HG03354 (cell line): ENCODE results near the gene SRSF11.
"Not testable (repeated sequence)": the region's sequence is repeated elsewhere in the genome, so short reads cannot be mapped to it uniquely, and the experiment has no call there.

Experiments used
- ATAC-seq: cut with Tn5 transposase; IDR thresholded peaks from one replicate; pipeline ENCODE4 v1.9.1; 2021; ENCODE audit warnings: mild to moderate bottlenecking; ENCODE audit not compliant: unreplicated experiment, poor library complexity, severe bottlenecking

SRSF11 gene, protein sequence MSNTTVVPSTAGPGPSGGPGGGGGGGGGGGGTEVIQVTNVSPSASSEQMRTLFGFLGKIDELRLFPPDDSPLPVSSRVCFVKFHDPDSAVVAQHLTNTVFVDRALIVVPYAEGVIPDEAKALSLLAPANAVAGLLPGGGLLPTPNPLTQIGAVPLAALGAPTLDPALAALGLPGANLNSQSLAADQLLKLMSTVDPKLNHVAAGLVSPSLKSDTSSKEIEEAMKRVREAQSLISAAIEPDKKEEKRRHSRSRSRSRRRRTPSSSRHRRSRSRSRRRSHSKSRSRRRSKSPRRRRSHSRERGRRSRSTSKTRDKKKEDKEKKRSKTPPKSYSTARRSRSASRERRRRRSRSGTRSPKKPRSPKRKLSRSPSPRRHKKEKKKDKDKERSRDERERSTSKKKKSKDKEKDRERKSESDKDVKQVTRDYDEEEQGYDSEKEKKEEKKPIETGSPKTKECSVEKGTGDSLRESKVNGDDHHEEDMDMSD

GRCh38 chr1:70221238-70222121 is at the start of gene SRSF11:
TSS of gene SRSF11 (plus strand) at chr1:70221380. CDS start at chr1:70221637, 257 bp downstream.
- ATAC-seq = peak; percentile 96

DNA sequence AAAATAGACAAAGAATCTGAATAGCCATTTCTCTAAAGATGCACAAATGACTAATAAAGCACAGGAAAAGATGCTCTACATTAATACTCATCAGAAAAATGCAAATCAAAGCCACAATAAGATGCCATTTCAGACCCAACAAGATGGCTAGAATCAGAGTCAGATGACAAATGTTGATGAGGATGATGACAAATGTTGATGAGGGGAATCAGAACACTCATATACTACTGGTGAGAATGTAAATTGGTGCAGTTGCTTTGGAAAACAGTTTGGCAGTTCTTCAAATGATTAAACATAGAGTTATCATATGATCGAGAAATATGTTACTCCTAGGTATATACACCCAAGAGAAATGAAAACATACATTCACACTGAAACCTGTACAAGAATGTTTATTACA is 49.7 kb upstream of the SRSF11 start:
- ATAC-seq = no peak

DNA sequence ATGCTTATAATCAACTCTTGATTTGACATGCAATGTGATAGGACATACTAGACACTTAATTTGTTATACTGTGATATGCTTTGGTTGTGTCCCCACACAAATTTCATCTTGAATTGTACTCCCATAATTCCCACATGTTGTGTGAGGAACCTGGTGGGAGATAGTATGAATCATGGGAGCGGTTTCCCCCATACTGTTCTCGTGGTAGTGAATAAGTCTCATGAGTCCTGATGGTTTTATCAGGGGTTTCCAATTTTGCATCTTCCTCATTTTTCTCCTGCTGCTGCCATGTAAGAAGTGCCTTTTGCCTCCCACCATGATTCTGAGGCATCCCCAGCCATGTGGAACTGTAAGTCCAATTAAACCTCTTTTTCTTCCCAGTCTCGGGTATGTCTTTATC is 36.0 kb upstream of the SRSF11 start:
- not testable (repeated sequence) for ATAC-seq

DNA sequence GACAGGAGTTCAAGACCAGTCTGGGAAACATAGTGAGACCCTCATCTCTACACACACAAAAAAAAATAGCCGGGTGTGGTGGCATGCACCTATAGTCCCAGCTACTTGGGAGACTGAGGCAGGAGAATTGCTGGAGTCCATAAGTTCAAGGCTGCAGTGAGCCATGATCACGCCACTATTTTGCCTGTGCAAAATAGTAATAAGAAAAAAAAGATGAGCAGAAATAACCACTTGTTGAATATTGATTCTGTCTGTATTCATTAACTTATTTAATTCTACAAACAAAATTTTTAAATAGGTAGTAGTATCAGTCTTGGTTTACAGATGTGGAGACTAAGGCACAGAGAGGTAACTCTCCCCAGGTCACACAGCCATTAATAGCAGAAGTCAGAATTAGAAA is 32.7 kb upstream of the SRSF11 start:
- no peak for ATAC-seq

GRCh38 chr1:70190180-70190579 is 31.0 kb upstream of the SRSF11 start:
- no peak for ATAC-seq

DNA sequence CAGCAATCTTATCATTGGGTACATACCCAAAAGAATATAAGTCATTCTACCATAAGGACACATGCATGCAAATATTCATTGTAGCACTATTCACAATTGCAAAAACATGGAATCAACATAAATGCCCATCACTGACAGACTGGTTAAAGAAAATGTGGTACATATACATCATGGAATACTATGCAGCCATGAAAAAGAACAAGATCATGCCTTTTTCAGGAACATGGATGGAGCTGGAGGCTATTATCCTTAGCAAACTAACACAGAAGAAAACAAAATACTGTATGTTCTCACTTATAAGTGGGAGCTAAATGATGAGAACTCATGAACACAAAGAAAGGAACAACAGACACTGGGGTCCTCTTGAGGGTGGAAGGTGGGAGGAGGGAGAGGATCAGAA is 28.7 kb upstream of the SRSF11 start:
- ATAC-seq = not testable (repeated sequence)

GRCh38 chr1:70194601-70195000 is 26.6 kb upstream of the SRSF11 start:
- ATAC-seq = no peak

GRCh38 chr1:70195342-70195741 is 25.8 kb upstream of the SRSF11 start:
- peak; percentile 96 for ATAC-seq

GRCh38 chr1:70196333-70196732 is 24.8 kb upstream of the SRSF11 start:
- no peak for ATAC-seq

DNA sequence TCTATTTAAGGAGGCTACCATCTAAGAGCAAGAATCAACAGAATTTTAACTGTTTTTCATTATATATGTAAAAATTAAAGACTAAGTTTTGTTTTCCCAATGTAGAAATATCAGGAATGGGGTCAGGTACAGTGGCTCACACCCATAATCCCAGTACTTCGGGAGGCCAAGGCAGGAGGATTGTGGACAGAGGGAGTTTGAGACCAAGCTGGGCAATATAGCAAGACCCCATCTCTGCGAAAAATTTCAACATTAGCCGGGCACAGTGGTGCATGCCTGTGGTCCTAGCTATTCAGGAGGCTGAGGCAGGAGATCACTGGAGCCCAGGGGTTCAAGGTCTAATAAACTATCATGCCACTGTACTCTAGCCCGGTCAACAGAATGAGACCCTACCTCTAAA is 21.1 kb upstream of the SRSF11 start:
- ATAC-seq = no peak

- no peak for ATAC-seq
Observed at GRCh38 chr1:70202173-70202758, 18.9 kb upstream of the SRSF11 start.

DNA sequence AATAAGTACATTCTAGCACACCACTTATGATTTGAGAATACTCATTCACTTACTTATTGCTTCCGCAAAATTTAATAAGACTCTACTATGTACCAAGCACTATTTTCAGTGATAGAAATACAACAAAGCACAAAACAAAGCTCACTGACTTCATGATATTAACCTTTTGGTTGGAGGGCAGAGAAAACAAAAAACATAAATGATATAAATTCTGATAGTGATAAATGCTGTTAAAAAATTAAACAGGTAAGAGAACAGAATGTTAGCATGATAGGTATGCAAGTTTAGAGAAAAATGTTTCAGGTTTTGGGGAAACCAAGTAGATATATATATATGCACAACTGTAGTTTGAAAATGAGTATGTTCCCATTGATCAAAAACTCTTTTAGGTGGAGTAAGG is 17.0 kb upstream of the SRSF11 start:
- no peak for ATAC-seq

GRCh38 chr1:70204600-70204999 is 16.6 kb upstream of the SRSF11 start:
- no peak for ATAC-seq

- ATAC-seq = peak; percentile 47
Observed at GRCh38 chr1:70205071-70205433, 16.1 kb upstream of the SRSF11 start.

- peak; percentile 88 for ATAC-seq
Observed at GRCh38 chr1:70205434-70206118, 15.6 kb upstream of the SRSF11 start, which contains the start of gene LRRC40. TSS of gene LRRC40 (minus strand) at chr1:70205579. CDS start at chr1:70205540, 39 bp downstream.

DNA sequence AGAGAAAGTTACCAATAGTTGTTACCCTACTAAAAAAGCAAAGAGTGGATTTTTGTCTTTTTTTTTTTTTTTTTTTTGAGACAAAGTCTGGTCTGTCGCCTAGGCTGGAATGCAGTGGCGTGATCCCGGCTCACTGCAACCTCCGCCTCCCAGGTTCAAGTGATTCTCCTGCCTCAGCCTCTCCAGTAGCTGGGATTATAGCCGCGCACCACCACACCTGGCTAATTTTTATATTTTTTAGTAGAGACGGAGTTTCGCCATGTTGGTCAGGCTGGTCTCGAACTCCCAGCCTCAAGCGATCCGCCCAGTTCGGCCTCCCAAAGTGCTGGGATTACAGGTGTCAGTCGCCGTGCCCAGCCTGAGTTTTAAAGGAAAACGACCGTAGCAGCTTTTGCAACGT is 14.3 kb upstream of the SRSF11 start:
- not testable (repeated sequence) for ATAC-seq

GRCh38 chr1:70207492-70207891 is 13.7 kb upstream of the SRSF11 start:
- ATAC-seq = no peak

GRCh38 chr1:70208292-70208691 is 12.9 kb upstream of the SRSF11 start:
- ATAC-seq = no peak

GRCh38 chr1:70210820-70211219 is 10.4 kb upstream of the SRSF11 start:
- ATAC-seq = no peak

GRCh38 chr1:70211541-70211940 is 9.6 kb upstream of the SRSF11 start:
- ATAC-seq = no peak
